DMS153 (cell line): Measurements from ENCODE around the gene TMEM14C.
"Not testable (repeated sequence)": the region's sequence is repeated elsewhere in the genome, so short reads cannot be mapped to it uniquely, and the experiment has no call there.

Source experiments
- DNase-seq: peaks from one replicate; lab custom pipeline; 2025; lab: John Stamatoyannopoulos, UW

The TMEM14C gene

DNA sequence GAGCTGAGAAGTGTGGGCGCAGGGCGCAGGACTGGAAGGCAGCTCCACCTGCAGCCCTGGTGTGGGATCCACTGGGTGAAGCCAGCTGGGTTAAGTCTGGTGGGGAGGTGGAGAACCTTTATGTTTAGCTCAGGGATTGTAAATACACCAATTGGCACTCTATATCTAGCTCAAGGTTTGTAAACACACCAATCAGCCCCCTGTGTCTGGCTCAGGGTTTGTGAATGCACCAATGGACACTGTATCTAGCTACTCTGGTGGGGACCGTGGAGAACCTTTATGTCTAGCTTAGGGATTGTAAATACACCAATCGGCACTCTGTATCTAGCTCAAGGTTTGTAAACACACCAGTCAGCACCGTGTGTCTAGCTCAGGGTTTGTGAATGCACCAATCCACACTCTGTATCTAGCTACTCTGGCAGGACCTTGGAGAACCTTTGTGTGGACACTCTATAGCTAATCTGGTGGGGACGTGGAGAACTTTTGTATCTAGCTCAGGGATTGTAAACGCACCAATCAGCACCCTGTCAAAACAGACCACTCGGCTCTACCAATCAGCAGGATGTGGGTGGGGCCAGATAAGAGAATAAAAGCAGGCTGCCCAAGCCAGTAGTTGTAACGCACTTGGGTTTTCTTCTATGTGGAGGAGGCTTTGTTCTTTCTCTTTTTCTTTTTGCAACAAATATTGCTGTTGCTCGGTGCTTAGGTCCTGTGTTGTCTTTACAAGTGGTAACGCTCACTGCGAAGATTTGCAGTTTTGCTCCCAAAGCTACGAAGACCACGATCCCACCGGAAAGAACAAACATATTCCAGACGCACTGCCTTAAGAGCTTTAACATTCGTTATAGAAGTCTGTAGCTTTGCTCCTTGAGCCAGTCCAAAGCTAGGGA, 1.7 kb upstream of the TMEM14C start:
- not testable (repeated sequence) for DNase-seq

DNA sequence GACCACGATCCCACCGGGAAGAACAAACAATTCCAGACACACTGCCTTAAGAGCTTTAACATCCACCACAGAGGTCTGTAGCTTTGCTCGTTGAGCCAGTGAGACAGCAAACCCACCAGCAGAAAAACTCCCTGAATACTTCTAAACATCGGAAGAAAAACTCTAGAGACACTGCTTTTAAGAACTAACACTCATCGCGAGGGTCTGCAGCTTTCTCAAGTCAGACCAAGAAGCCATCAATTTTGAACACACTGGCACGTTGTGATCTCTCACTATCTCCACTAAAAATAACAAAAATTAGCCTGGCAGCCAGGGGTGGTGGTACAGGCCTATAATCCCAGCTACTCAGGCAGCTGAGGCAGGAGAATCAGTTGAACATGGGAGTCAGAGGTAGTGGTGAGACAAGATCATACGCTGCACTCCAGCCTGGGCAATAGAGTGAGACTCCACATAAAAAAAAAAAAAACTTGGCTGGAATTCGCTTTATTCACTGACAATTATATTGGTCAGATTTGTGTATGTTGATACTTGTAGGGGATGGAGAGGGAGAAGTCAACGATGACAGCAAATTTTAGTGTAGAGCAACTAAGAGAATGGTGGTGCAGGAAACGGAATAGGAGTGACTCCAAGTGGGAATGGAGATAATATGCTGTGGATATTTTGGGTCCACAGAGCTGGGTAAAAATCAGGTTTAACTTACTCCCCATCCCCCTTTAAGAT, 860 bp upstream of the TMEM14C start:
- DNase-seq: no peak

DNA sequence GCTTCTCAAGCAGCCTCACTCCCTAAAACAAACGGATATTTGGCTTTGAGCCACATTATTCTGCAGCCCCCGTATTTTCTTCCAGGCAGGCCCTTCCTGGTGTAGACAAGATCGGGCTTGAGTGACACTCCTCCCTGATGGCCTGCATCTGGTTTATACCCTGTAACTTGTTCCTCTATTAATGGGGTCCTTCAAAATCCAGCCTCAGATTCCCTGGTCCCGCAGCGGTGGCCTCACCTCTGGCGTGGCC, 375 bp upstream of the TMEM14C start:
- no peak for DNase-seq

DNA sequence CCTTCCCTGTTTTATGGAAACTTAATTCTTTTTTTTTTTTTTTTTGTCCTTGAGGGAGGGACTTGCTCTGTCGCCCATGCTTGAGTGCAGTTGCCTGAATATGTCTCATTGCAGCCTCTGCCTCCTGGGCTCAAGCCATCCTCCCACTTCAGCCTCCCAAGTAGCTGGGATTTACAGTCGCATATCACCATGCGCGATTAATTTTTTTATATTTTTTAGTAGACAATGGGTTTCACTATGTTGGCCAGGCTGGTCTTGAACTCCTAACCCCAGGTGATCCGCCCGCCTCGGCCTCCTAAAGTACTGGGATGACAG, 654 bp downstream of the TMEM14C start:
- no peak for DNase-seq

DNA sequence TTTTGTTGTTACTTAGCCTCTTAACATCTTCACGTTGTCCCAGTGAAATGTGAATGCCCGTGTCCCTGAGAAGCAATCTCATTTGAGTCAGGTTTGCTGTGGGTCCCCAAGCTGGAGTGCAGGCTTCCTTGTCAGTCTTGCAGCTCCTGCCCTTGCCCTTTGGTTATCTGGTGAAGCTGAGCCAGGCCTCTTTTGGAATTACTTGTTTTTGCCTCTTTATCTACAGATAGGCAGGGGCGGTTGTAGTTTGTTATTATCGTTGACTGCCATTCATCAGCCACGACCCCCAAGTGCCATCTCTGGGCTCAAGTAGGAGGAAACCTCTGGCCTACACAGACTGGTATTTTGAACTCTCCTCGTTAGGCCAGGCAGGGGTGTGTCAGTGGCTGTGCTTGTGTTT, 2.2 kb downstream of the TMEM14C start:
- DNase-seq: no peak

DNA sequence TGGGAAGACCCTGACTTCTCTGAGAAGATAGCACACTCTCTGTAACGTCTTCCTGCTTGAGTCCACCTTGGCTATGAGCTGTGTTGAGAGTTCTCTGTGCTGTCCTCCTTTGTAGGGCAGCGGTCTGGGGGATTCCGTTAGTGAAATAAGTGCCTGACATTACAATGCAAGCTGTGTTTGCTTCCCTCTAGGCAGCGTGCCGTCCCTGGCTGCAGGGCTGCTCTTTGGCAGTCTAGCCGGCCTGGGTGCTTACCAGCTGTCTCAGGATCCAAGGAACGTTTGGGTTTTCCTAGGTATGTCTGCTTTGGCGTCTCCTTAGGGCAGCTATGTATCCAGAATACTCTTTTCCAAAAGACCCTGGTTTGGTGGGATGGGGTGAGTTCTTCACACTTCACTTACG, 2.8 kb downstream of the TMEM14C start:
- no peak for DNase-seq

DNA sequence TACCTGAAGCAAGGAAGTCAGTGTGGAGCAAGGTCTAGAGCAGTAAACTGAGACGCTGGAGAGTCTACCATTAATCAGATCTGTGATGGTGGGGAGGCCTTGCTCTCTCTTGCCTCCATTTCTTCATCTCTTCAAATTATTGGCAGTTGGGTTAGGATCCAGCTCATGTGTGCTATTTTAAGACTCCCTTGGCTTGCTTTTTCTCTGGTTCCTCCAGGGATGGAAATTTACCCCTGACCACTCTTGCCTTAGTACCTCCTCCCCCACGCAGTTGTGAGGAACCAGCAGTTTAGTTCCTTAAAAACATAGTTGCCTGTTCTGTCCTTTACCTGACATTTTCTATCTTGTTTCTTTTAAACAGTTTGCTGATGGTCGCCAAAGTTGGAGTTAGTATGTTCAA, 7.4 kb downstream of the TMEM14C start:
- DNase-seq: no peak

DNA sequence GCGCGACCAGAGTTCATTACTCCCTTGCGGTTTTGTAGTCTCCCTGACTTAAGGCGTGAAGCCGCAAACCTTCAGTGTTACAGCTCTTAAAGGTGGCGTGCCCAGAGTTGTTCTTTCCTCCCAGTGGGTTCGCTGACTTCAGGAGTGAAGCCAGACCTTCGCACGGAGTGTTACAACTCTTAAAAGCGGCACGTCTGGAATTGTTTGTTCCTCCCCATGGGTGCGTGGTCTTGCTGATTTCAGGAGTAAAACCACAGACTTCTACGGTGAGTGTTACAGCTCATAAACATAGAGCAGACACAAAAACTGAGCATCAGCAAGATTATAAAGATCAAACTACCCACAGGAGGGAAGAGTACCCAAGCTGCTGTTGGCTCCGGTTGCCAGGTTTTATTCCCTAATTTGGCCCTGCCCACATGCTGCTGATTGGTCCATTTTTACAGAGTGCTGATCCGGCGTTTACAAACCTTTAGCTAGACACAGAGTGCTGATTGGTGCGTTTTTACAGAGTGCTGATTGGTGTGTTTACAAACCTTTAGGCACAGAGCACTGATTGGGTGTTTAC, 10.4 kb downstream of the TMEM14C start:
- DNase-seq: no peak

DNA sequence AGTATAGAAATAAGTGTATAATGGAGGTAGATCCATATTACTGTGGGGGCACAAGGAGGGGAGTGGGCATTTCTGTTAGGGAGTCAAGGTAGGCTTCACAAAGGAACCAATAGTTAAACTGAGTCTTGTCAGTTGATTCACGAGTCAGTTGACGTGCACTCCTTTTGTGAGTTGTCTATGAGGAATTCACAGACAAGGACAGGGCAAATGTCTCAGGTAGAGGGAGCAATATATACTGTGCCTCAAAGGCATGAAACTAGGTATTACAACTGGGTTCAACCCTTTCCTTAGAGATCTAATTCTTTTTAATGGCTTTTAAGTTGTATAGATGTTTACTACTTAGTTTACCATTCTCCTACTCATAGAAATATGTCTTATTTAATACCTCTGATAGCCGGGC, 11.0 kb downstream of the TMEM14C start:
- no peak for DNase-seq

DNA sequence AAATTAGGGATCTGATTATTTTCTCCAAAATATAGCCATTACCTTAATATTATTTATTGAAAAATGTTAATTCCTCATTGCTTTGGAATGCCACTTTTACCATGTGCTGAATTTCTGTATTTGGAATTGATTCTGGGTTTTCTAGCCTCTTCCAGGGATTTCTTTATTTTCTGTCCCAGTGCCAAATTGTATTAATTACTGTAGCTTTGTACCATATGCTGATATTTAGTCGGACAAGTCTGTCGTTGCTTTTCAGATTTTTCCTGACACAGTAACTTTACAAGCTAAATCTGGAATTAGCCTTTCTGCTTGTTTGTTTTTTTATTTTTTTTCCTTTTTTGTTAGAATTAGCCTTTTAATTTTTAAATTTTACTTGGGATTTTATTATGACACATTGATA, 13.9 kb downstream of the TMEM14C start:
- no peak for DNase-seq

DNA sequence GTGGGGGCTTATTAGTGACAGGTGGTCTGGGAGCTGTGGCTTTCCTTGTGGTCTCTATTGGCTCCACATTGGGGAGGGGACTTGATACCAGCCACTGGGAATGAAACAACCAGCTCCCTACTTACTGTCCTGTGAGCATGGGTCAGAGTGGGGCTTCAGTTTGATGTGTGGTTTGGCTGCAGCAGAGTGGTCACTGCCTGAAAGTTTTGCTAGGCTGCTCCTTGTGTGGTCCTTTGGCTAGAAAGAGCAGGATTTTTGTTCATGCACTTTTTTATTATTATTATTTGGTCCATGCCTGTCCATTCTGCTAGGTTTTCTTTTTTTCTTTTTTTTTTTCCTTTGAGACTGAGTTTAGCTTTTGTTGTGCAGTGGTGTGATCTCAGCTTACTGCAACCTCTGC, 17.2 kb downstream of the TMEM14C start:
- DNase-seq: no peak

DNA sequence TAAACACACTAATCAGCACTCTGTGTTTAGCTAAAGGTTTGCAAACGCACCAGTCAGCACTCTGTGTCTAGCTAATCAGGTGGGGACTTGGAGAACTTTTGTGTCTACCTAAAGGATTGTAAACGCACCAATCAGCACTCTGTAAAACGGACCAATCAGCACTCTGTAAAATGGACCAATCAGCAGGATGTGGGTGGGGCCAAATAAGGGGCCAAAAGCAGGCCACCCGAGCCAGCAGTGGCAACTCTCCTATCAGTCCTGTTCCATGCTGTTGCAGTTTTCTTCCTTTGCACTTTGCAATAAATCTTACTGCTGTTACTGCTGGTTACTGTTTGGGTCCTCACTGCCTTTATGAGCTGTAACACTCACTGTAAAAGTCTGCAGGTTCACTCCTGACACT, 18.8 kb downstream of the TMEM14C start:
- DNase-seq: not testable (repeated sequence)

DNA sequence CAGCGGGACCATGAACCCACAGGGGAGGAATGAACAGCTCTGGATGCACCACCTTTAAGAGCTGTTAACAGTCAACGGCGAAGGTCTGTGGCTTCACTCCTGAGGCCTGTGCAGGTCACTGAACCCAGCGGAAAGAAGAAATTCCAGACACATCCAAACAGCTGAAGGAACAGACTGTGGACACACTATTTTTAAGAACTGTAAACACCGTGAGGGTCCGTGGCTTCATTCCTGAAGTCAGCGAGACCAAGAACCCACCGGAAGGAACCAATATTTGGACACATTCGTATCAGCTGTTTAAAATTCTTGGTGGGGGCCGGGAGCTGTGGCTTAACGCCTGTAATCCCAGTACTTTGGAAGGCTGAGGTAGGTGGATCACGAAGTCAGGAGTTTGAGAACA, 19.4 kb downstream of the TMEM14C start:
- no peak for DNase-seq

DNA sequence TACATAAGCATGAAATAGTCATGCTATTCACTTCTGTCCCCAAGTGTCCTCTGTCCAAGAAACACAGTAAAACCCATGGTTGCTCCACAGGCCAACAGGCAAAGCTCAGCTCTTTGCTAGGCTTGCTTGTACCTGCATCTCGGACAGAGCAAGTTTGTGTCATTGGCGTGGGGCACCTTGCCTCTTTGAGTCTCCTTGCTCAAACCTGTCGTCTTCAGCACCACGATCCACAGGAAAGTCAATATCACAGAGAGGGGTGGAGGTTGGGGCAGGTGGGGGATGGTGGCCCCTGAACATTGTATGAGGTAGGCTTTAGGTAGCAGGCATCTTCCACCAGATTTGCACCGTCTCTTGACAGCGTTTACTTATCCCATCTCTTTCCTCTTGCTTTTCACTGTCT, 20.6 kb downstream of the TMEM14C start:
- no peak for DNase-seq

DNA sequence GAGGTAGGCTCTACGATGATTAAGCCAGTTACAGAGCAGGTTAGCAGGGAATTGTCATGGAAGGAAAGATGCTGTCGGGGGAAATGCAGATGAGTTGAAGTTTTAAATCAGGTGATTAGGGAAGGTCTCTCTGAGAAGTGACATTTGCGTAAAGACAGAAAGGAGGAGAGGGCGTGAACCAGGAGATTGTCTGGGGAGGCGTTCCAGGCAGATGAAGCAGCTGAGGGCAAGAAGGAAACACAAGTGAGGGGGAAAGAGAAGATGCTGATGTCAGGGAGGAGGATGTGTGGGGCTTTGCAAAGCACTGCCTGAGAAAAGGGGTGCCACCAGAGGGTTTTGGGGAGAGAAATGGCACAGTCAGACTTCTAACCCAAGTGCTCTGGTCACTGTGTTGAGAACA, 22.2 kb downstream of the TMEM14C start:
- DNase-seq: no peak

DNA sequence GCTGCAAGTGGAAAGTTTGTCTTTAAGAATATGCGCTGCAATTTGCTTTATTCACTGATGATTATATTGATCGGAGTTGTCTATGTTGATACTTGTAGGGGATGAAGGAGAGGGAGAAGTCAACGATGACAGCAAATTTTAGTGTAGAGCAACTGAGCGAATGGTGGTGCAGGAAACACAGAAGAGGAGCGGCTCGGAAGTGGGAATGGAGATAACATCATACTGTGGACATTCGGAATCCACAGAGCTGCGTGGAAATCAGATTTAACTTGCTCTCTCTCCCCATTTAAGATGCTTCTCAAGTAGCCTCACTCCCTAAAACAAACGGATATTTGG, 24.0 kb downstream of the TMEM14C start:
- no peak for DNase-seq

DNA sequence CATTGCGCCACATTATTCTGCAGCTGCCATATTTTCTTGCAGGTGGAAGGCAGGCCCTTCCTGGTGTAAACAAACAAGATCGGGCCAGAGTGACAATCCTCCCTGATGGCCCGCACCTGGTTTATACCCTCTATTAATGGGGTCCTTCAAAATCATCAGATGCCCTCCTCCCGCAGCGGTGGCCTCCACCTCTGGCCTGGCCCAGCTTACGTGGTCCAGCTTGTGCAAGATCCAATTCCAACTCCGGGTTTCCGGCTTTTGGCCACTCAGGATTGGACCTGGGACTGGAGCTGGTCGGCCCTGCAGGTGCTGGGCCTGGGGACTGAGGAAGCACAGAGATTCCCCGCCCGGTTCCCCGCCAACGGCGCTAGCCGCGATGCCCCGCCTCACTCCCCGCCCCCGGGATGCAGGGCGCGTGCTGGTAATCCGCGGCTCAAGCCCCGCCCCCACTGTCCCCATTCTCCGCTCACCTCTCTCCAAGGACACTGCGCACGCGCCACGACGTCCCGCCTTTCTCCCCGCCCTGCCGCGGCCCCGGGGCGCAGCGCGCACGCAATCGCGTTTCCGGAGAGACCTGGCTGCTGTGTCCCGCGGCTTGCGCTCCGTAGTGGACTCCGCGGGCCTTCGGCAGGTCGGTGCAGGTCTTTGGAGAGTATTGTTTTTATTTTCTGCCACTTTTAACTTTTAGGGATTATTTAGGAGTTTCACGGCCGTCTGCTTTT, 24.5 kb downstream of the TMEM14C start, which contains the start of gene TMEM14B:
TSS of gene TMEM14B (plus strand) at position 555 of the 722 bp plus-strand sequence. CDS start 1,441 bp downstream, outside the sequence.
- peak; percentile 83 for DNase-seq

DNA sequence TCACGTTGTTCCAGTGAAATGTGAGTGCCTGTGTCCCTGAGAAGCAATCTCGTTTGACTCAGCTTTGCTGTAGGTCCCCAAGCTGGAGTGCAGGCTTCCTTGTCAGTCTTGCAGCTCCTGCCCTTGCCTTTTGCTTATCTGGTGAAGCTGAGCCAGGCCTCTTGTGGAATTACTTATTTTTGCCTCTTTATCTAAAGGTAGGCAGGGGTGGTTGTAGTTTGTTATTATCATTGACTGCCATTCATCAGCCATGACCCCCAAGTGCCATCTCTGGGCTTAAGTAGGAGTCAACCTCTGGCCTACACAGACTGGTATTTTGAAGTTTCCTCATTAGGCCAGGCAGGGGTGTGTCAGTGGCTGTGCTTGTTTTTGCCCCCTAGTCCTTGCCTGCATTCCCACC, 26.9 kb downstream of the TMEM14C start:
- no peak for DNase-seq

DNA sequence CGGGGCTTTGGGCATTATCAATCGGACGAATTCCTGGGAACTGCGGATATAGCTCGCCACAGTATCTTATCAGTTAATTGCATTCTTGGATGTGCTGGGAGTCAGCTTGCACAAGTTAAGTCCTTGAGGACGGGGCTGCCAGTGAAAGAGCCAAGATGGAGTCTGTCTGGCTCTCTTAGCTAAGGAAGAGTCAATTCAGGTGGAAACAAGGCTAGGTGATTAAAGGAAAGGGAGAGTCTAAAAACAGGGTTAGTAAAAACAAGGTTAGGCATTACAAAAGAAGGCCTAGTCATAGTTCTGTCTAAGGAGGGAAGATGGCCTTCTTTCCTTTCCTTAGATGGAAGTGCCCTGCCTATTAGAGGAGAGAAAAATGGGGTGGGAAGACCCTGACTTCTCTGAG, 27.7 kb downstream of the TMEM14C start:
- not testable (repeated sequence) for DNase-seq

DNA sequence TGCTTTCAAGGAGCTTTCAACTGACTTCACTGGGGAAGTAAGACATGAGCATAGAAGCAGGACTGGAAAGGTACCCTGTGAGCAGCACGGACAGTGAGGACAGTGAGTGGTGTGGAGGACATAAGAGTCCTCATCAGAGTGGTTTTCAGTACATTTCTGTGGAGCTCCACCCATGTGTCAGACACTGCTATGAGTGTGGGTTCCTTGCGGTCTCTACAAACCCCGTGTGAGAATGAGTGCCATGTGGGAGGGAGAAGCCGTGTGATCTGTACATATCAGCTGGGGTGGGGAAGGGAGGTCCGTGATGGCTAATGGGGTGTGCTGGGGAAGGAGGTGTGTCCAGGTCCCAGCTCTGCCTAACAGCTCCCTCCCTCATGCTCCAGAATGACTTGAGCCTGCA, 28.9 kb downstream of the TMEM14C start:
- not testable (repeated sequence) for DNase-seq

DNA sequence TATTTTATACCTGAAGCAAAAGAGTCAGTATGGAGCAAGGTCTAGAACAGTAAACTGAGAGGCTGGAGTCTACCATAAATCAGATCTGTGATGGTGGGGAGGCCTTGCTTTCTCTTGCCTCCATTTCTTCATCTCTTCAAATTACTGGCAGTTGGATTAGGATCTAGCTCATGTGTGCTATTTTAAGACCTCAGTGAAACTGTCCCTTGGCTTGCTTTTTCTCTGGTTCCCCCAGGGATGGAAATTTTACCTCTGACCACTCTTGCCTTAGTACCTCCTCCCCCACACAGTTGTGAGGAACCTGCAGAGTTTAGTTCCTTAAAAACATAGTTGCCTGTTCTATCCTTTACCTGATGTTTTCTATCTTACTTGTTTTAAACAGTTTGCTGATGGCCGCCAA, 33.2 kb downstream of the TMEM14C start:
- no peak for DNase-seq

DNA sequence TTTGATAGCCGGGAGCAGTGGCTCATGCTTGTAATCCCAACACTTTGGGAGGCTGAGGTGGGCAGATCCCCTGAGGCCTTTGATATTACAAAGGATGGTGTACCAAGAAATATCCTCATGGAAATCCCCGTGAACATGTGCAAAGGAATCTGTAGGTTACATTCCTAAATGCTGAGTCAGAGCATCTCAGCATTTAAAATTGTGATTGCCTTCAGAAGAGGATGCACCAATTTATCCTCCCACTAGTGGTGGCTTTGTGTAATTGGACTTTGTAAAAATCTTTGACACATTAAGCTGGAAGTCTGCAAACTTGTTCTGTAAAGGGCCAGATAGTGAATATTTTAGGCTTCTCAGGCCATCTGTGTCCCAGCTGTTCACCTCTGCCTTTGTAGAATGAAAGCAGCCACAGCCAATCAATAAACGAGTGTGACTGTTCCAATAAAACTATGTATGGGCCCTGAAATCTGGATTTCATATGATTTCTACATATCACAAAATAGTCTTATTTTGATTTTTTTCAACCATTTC, 36.5 kb downstream of the TMEM14C start:
- DNase-seq: no peak

DNA sequence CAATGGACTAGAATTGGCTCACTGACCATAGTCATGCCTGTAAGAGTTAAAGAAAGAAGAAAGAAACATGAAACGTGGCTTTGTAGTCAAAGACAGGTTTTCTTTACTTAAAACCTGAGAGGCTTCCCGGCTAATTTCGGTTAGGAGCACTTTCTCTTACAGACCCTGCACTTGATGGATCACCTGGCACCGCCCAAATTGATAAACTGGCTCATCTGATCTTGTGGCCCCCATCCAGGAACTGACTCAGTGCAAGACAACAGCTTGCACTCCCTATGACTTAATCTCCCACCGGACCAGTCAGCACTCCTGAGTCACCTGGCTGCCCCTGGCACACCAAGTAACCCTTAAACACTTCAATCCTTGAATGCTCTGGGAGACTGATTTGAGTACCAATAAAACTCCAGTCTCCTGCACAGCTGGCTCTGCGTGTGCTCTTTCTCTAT, 37.0 kb downstream of the TMEM14C start:
- DNase-seq: no peak
